Amniotic epithelial cell (primary cell): ENCODE results near the gene SHQ1.
"Not testable (repeated sequence)": the region's sequence is repeated elsewhere in the genome, so short reads cannot be mapped to it uniquely, and the experiment has no call there.

Experiments
- DNase-seq: peaks from one replicate; pipeline ENCODE4 v3.0.0-alpha.2; 2010; ENCODE audit warnings: low read depth

SHQ1 gene

DNA sequence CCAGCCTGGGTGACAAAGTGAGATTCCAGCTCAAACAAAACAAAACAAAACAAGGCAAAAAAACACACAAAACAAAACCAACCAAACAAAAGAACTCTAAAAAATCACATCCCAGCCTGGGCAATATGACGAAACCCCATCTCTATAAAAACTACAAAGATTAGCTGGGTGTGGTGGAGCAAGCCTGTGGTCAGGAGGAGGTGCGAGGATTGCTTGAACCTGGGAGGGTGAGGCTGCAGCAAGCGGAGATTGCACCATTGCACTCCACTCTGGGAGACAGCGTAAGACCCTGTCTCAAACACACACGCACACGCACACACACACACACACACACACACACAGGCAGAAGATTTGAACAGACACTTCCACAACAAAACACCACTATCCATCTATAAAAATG lies 99.6 kb downstream of the SHQ1 start:
- peak; percentile 71 for DNase-seq

DNA sequence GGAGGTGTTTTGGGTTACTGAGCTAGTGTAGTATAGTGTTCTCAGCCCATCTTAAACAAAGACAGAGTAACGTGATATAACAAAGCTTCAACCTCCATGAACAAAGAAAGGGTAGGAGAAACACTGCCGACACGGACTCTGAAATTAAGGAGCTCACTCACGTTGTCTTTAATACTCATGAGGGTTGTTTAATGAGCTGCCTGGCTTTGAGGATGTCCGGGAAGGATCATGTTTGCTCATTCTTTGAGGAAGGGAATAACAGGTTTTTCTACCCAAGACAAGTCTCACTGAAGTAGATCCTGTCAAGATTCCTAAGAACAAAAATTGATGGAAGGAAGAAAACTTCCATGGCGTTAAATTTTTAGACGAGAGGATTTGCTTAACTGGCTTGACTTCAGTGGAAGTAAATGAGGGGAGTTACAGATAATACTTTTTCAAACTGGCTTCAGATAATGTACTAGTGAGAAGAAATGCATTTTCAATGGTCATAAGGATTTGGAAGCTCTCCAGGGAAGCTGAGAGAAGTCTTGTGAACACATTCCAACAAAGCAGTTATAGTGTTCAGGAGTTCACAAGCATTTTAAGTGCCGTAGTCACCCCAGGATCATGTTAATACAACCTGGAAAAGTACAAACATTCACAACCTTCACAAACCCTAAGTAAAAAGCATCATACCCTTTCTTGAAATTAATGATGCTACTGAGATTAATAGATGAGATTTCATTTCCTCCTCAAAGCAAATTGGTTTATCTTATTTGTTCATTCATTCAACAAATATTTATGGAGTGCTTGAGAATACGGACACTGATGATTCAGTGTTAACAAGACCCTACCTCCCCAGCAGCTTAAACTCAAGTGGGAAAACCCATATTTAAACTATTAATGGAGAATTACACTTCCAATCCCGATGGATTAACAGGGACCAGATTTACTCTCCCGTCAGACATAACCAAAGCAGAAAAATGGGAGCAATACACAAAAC lies 101.5 kb downstream of the SHQ1 start:
- peak; percentile 30 for DNase-seq

- peak; percentile 85 for DNase-seq
These were observed 102.9 kb downstream of the SHQ1 start for GRCh38 chr3:72745146-72745999.

DNA sequence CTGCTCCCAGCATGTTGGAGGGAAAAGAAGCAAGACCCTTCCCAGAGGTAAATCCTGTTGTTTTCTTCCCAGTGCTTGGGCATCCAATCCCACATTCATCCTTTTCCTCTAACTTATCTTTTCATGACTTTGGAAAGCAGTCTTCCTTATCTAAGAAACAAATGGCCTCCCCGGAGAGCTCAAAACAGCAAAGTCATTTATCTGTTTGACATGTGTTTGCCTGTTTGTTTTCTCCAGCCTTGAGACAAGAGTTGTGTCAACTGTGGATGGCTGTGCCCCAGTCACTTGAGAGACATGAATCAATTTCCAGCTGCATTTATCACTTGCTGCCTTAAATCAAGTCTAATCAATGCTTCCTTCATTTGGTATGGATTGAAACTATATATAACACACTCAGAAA lies 103.9 kb downstream of the SHQ1 start:
- peak; percentile 37 for DNase-seq

DNA sequence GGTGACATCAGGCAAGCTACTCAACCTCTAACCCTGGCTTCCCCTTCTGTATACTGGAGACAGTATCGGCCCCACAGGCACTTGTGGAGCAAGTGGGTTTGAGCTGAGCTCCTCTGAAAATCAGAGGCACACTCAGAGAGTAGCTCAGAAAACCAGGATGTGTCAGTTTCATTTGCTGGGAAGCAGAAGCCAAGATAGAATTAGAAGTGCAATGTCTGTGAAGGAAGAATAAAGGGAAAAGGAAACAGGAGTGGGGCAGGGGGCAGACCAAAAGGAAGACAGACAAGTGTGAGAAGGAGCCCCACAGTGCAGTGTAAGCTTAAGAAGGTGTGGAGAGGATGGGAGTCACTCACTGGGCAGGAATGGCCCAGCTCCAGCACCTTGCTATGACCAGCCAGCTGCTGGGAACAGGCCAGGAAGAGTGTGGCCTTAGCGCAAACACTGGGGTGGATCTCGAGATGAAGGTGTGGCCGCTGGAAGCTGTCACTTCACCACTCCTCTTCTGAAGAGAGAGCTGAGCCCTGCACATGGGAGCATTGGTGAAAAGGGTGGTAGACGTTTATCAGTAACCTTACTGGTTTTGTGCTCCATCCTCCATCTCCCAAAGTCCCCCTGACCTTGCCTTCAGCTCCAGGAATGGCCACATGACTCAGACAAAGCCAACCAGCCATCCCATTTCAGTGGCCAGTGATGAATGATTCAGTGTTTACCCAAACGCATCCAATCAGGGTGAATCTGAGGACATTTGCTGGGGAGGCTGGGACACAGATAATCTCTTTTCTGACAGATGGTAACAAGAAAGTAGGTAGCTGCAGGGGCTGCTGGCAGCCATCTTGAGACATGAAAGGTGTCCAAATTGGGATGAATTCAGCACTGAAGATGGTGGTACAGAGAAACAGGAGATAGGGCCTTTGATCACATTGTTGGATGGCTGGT lies 108.4 kb downstream of the SHQ1 start:
- peak; percentile 6 for DNase-seq

- DNase-seq: peak; percentile 11
These were observed 109.3 kb downstream of the SHQ1 start for GRCh38 chr3:72738752-72739530.

DNA sequence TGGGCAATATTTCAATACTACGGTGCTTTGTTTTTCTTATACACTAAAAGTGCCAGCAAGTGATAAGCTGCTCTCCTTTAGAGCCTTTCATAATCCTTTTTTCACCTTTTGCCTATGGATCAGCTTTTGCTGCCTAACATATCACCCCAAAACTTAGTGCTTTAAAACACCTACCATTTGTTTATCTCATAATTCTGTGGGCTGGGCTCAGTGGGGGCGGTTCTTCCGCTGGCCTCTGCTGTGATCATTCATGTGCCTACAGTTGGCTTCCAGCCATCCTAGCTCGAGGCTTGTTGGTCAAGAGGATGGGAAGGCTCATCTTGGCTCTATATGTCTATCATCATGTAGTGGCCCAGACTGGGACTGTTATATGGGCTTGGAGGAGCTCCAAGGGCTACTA lies 113.2 kb downstream of the SHQ1 start:
- not testable (repeated sequence) for DNase-seq

DNA sequence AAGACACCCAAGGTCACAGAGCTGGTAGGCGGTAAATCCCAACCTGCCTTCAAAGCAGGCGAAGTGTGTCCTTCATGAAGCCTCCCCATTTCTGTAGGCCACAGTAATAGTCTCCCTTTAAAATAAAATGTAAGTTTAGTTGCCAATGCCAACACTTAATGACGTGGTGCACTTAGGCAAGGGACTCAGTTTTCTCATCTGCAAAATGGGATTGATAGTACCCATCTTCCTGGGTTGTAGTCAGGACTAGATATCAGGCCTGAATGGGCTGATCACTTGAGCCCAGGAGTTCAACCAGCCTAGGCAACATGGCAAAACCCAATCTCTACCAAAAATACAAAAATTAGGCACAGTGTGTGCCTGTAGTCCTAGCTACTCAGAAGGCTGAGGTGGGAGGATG lies 114.6 kb downstream of the SHQ1 start:
- DNase-seq: no peak

DNA sequence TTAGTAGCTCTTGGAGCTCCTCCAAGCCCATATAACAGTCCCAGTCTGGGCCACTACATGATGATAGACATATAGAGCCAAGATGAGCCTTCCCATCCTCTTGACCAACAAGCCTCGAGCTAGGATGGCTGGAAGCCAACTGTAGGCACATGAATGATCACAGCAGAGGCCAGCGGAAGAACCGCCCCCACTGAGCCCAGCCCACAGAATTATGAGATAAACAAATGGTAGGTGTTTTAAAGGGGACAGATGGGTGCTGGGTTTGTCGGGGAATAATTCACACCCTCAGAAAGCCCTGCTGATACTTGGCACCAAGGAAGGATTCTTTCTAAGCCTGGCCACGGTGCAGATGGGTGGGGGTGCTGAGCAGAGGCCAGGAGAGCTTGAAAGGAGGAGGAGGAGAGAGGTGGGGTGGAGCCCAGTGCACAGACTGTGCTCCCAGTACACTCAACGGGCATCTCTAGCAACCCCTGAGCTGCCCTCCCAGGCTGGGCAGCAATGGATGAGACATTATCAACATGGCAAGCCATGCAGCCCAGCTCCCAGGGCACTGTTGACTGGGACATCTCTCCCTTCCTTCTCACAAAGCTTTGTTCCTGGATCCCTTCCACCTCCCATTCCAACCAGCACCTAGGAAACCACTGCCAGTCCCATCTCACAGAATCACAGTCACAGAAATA lies 115.4 kb downstream of the SHQ1 start:
- DNase-seq: not testable (repeated sequence)

DNA sequence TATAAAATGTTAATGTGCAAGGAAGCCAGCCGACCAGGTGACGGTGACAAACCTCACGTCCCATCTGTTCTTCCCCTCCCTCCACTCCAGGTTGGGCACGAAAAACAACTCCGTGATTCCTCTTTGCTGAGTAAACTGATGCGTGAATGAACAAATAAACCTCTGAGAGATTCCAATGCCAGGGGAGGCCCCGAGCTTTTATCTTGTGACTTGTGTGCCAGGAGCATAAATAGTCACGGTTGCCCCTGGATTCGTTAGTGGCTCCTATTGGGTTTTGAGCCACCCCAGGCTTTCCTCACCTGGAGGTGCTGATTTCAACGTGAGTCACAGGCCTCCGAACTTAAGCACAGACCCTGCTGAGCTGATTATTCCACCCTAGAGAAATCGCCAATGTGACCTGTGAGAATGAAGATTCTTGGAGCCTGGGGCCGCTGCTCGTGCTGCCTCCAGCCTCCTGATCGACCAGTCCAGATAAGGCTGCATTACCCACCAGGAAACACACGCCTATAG lies 119.2 kb downstream of the SHQ1 start:
- no peak for DNase-seq

GRCh38 chr3:72728329-72728889 lies 119.8 kb downstream of the SHQ1 start:
- no peak for DNase-seq

DNA sequence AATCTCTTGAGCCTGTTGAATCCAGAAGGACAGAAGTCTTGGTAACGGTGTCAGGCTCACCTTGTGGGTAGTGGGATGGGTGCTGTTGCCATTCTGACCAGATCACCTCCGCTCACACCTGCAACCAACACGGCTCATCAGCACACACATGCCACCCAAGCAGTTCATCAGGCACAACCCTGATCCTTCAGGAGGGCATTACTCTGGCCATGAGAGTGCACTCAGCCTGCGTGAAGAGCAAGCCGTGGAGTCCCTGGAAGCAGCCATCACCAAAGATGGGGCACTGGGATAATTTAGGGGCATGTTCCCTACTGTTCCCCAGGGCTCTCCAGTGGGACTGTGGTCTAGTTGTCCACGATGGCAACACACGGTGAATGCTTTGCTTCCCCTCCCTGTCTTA lies 120.5 kb downstream of the SHQ1 start:
- DNase-seq: no peak

GRCh38 chr3:72727172-72727571 lies 121.1 kb downstream of the SHQ1 start:
- DNase-seq: no peak

DNA sequence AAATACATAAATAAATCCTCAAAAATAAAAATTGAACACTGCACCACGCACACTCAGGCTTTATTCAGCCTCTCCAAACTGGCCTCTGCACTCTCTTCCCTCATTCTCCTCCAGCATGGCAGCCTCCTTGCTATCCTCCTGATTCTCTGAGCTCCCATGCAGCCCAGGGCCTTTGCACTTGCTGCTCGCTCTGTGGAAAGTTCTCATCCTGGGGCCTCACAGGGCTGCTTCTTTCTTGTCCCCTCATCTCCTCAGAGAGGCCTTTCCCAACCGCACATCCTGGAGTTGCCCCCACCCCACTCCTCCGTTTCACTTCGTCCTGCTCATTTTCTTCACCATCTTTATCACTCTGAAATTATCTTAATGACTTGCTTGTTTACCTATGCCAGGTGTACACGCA lies 123.0 kb downstream of the SHQ1 start:
- no peak for DNase-seq

DNA sequence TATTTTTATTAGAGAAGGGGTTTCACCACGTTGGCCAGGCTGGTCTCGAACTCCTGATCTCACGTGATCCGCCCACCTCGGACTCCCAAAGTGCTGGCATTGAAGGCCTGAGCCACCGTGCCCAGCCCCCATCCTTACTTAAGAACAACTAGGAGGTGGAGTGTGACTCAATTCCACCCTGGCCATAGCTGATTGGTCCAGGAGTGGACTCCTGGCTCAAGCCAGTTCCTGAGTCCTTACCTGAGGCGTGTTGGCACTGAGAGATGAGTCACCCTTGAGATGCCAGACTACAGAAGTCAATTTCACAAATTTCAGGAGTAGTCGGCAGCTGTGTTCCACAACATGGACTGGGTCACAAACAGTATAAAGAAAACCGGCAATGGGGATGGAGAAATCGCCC lies 124.2 kb downstream of the SHQ1 start:
- no peak for DNase-seq

GRCh38 chr3:72722930-72723726 lies 125.1 kb downstream of the SHQ1 start:
- DNase-seq: peak; percentile 38

DNA sequence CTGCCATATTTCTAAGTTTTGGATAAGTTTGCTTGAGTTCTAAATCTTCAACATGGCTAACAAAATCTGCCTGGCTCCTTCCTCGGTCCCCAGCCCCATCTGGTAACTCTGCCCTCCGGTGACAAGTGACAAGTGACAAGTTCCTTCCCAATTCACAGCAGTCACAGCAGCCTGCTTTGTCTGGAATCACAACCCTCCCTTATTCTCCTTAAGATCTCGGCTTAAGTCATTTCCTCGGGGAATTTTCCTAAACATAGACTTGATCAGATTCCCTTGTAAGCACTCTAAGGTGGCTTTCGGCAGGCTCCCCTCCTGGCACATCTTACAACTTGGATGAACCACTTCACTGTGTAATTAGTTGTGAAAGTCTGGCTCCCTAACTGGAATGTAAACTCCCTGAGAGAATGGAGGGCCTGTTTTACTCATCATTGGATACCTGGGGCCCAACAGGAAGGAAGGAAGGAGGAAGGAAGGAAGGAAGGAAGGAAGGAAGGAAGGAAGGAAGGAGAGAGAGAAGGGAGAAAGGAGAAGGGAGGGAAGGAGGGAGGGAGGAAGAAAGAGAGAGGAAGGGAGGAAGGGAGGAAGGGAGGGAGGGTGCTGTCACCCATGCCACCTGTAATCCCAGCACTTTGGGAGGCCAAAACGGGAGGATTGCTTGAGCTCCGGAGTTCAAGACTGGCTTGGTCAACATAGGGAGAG lies 126.4 kb downstream of the SHQ1 start:
- no peak for DNase-seq

GRCh38 chr3:72720566-72720965 lies 127.7 kb downstream of the SHQ1 start:
- DNase-seq: no peak
